T-helper 1 cell treated with Interleukin-12 subunit alpha and Interleukin-12 subunit beta and Interleukin-4 antibody, amounts not matched to agents 30 μg/mL and 1 μg/mL, for 36 hours (primary cell): Measurements from ENCODE around the gene VPREB3.

Experiments
- H3K27ac Mint-ChIP-seq: one replicate; pipeline ENCODE4 v1.8.0; 2021; ENCODE audit warnings: mild to moderate bottlenecking, mixed read lengths
- H3K27me3 Mint-ChIP-seq: one replicate; pipeline ENCODE4 v1.8.0; 2021; ENCODE audit warnings: low read depth, mixed read lengths
- H3K36me3 Mint-ChIP-seq: one replicate; pipeline ENCODE4 v1.8.0; 2021; ENCODE audit warnings: low read depth, mixed read lengths
- H3K4me1 Mint-ChIP-seq: one replicate; pipeline ENCODE4 v1.8.0; 2021; ENCODE audit warnings: low read depth, mixed read lengths
- H3K4me3 Mint-ChIP-seq: one replicate; pipeline ENCODE4 v1.8.0; 2021; ENCODE audit warnings: mild to moderate bottlenecking, moderate library complexity, mixed read lengths
- H3K9me3 Mint-ChIP-seq: one replicate; pipeline ENCODE4 v1.8.0; 2021; ENCODE audit warnings: mixed read lengths

Gene VPREB3

DNA sequence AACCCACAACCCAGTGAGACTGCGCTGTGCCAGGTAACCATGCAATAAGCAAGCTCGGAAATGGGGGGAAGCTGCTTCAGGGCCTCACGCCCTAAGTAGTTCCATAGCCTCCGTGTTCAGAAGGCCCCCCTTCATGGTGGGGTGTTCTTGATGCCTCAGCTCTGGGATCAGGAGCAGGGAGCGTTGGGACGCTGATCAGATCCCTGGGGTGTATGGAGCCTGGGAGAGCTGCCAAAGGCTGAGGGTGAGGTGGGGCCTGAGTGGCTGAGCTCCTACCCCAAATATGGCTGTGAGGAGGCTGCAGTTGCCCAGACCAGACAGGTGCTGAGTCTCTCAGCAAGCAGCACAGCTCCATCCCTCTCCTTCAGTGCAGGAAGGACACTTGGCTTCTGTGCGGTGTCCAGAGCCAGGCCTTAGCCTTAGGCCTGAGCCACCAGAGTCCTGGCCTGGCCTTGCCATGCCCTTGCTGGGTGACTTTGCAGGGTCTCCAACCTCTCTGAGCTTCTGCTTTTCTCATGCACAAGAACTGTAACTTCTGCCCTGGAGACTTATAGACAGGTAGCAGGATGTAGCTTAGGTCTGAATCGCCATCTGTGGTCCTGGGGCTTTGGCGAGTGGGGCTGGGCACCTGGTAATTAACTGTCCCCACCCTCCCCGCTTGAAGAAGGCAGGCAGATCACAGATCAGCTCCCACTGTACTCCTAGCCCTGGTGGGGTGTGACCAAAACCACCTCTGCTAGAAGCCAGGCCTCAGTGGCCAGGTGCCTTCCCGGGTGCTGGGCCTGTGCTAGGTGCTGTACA is 23.8 kb upstream of the VPREB3 start:
- H3K27ac Mint-ChIP-seq, result no peak overlapping the region

DNA sequence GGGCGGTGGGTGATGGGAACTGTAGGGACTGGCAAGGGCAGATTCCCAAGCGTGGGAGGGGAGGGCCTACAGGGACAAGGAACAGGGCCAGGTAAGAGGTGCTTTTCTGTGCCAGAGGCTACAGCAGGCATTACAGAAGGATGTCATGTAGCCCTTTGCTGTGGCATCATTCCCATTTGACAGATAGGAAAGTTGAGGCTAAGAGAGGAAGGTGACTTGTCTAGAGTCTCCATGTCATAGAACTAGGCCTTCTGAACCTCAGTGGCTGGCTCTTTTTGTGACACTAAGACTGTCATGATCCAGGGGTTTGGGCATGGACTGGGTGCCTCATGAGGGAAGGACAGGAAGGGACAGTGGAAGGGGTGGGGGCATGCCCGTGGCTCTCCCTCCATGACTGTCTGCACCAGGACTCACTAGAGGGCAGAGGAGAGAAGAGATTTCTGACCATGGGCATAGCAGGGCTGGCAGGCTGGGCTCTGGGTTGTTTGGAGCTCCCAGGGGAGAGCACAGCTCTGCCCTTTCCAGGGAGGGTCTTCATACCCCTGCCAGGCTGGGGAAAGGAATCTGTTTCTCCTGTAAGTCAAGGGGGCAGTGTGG is 21.7 kb upstream of the VPREB3 start:
- Mint-ChIP-seq H3K36me3 (no peaks in the 10 kb centered on the region), H3K4me3 (no peak overlapping the region), H3K27ac (no peak overlapping the region), H3K4me1 (peaks cover 10% of the 10 kb centered on the region), H3K27me3 (peaks cover 19% of the 10 kb centered on the region), H3K9me3 (no peaks in the 10 kb centered on the region)

More for the DNA sequence above, 23.8 kb upstream of the VPREB3 start:
- Mint-ChIP-seq H3K4me3 (no peak overlapping the region), H3K36me3 (no peaks in the 10 kb centered on the region), H3K4me1 (peaks cover 5% of the 10 kb centered on the region), H3K27me3 (peaks cover 18% of the 10 kb centered on the region), H3K9me3 (no peaks in the 10 kb centered on the region)

DNA sequence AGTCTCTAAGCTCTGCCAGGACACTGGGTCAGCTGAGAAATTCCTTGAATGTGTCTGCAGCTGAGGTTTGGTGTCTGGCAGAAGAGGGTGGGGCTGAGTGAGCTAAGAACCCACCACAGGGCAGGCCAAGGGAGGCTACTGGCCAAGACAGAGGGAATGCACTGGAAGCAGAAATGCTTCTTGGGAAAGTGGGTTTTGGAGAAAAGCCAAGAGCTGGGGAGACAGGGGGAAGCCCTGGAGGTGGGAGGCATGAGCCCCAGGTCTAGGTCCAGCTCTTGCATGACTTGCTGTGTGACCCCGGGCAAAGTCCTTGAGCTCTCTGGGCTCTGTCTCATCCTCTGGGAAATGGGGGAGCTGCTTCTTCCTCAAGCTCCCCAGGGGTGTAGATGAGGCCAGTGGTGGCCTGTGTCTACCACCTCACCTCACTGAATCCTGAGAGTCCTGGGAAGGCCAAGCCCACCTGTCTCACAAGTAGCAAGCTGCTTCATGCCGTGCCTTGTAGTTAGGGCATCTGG is 20.8 kb upstream of the VPREB3 start:
- Mint-ChIP-seq H3K9me3 (no peaks in the 10 kb centered on the region), H3K36me3 (no peaks in the 10 kb centered on the region), H3K4me3 (no peak overlapping the region), H3K27me3 (peaks cover 19% of the 10 kb centered on the region), H3K4me1 (peaks cover 10% of the 10 kb centered on the region), H3K27ac (no peak overlapping the region)

DNA sequence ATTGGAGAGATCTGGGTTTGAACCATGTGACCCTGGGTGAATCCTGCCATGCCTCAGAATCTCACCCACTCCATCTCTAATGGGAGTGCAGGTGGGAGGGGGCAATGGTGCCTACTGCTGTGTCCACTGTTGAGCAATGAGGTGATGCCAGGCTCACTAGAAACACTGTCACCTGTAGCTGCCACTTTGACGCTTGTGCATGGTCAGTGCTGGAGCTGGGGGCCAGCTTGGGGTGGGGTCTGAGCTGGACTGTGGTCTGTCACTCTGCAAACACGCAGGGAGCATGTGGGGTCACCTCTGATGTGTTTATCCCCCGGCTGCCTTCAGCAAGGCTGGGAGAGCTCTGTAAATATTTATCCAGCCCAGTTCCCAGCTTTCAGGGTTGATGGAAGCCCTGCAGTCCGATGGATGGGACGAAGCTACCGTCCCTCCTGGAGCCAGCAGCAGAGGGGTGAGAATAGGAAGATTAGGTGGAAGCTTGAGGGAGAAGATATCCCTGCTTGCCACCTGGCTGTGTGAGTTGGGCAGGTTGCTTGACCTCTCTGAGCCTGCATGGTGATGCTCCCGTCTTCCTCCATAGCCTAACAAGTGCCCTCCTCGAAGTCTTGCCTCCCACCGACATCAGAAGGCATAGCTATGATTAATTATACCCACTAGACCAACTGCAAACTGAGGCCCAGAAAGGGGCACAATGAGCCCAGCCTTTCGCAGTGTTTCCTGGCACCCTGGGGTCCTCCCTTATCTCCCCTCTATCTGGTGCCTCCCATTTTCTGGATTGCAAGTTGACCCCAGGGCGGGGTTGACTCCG is 20.1 kb upstream of the VPREB3 start:
- peaks cover 19% of the 10 kb centered on the region for H3K27me3 Mint-ChIP-seq
- no peak overlapping the region for H3K27ac Mint-ChIP-seq
- H3K4me3 Mint-ChIP-seq, result no peak overlapping the region
- no peaks in the 10 kb centered on the region for H3K36me3 Mint-ChIP-seq
- H3K9me3 Mint-ChIP-seq, result no peaks in the 10 kb centered on the region
- H3K4me1 Mint-ChIP-seq, result peaks cover 10% of the 10 kb centered on the region

DNA sequence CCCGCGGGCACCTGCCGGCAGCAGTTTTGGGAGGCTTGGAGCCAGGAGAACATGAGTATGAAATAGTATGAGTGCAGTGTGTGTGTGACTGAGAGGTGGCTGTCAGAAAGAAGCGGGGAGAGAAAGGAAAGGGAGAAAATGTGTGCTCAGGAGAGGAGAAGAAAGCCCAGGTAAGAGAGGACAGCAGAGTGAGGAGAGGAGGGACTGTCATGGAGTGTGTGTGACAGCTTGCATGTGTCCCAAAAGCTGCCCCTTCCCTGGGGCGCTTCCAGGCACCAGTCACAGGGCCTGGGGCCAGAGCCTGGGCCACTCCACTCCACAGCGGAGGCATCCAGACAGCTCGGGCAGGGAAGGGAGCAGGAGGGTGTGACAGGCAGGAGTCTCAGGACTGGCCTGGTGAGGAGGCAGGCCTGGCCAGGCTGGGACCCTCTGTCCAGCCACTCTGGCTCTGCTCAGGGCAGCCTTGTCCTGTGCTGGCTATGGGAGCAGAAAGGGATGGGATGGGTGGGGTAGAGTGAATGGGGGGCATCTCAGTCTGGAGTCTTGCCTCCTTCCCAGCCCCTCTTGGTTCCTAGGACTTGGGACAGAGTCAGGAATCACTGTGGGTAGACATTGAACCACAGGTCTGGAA is 19.4 kb upstream of the VPREB3 start:
- H3K36me3 Mint-ChIP-seq, result no peaks in the 10 kb centered on the region
- H3K27me3 Mint-ChIP-seq, result peaks cover 19% of the 10 kb centered on the region
- H3K4me3 Mint-ChIP-seq, result peak overlapping the region; percentile 2
- no peaks in the 10 kb centered on the region for H3K9me3 Mint-ChIP-seq
- H3K27ac Mint-ChIP-seq, result no peak overlapping the region
- H3K4me1 Mint-ChIP-seq, result peaks cover 10% of the 10 kb centered on the region

DNA sequence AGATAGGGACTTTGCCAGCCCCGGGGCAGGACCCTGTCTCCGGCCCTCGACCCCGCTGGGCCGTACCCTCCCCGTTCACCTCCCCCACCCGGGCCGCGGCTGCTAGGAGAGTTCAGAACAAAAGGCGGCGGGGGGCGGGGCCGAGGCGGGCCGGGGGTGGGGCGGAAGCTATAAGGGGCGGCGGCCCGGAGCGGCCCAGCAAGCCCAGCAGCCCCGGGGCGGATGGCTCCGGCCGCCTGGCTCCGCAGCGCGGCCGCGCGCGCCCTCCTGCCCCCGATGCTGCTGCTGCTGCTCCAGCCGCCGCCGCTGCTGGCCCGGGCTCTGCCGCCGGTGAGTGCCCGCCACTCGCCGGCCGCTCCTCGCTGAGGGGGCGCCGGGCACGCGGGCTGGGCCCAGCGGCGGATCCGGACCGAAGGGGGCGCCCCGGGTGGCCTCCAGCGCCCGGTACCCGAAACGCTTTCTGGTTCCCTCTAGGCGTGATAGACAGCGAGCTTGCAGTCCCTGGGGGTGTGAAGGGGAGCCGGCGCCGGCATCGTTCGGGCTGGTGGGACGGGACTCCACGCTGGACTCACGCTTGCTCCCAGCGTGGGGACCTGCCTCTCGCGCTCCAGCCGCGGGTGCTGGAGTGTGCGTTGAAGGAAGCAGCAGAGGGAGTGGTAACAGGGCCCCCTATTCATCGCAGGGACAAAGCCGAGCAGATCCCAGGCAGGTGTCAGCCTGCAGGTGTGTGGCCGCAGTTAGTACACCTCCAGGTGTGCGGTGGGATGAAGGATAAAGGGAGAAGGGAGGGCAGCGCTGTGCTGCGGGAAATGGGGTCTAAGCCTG is 18.6 kb upstream of the VPREB3 start, which contains the start of gene MMP11:
MMP11 (plus strand) TSS at position 201 of the 825 bp plus-strand sequence; CDS start at position 223, 22 bp downstream.
- Mint-ChIP-seq H3K4me3 (peak within 1 kb of the TSS; percentile 48), H3K27me3 (peaks cover 19% of the 10 kb centered on the region), H3K9me3 (no peaks in the 10 kb centered on the region), H3K4me1 (peaks cover 12% of the 10 kb centered on the region), H3K36me3 (no peaks in the 10 kb centered on the region), H3K27ac (no peak within 1 kb of the TSS)

DNA sequence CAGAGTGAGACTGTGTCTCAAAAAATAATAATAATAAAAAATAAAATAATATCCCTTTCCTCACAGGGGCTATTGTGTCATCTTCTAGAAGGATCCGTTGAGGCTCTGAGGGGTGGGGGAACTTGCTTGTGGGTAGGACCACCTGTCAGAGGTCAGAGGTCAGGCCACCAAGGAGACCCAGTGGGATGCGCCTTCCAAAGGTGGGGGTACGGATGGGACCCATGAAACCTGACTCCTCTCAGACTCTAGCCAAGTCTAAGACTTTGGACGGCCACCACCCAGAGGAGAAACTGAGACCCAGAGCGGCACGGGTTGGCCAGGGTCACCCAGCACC is 18.1 kb upstream of the VPREB3 start:
- no peaks in the 10 kb centered on the region for H3K9me3 Mint-ChIP-seq
- H3K4me1 Mint-ChIP-seq, result peaks cover 12% of the 10 kb centered on the region
- no peaks in the 10 kb centered on the region for H3K36me3 Mint-ChIP-seq

DNA sequence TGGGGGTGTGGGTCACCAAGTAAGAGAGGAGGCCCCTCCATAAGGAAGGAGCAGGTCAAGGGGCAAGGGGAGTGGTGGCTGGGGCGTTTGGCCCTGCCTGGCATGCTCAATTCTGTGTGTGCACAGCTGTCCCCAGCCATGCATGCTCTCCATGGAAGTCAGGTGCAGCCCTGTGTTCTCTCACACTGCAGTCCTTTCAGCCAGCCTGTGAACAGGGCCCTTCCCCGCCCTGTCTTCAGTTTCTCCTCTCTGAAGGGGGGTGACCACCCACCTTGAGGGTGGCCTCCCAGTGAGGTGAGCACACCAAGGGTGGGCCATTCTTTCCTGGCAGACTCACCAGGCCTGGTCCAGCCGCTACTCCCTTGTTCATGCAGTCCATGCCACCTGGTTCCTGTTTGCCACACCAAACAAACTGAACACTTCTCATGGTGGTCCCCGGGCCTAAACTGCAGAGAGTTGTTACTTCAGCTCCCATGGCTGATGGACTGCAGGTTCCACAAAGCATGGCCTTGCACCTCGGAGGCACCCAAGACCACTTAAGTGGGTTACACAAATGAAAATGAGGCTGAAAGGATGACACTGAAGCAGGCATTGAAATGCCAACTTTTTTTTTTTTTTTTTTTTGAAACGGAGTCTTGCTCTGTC is 15.2 kb upstream of the VPREB3 start:
- Mint-ChIP-seq H3K9me3 (no peaks in the 10 kb centered on the region), H3K36me3 (peaks cover 3% of the 10 kb centered on the region), H3K27ac (no peak overlapping the region), H3K4me1 (peaks cover 20% of the 10 kb centered on the region), H3K4me3 (peak overlapping the region; percentile 14), H3K27me3 (peaks cover 11% of the 10 kb centered on the region)

More for the DNA sequence above, 18.1 kb upstream of the VPREB3 start:
- H3K27ac Mint-ChIP-seq, result no peak overlapping the region
- H3K4me3 Mint-ChIP-seq, result peak overlapping the region; percentile 48
- H3K27me3 Mint-ChIP-seq, result peaks cover 19% of the 10 kb centered on the region

DNA sequence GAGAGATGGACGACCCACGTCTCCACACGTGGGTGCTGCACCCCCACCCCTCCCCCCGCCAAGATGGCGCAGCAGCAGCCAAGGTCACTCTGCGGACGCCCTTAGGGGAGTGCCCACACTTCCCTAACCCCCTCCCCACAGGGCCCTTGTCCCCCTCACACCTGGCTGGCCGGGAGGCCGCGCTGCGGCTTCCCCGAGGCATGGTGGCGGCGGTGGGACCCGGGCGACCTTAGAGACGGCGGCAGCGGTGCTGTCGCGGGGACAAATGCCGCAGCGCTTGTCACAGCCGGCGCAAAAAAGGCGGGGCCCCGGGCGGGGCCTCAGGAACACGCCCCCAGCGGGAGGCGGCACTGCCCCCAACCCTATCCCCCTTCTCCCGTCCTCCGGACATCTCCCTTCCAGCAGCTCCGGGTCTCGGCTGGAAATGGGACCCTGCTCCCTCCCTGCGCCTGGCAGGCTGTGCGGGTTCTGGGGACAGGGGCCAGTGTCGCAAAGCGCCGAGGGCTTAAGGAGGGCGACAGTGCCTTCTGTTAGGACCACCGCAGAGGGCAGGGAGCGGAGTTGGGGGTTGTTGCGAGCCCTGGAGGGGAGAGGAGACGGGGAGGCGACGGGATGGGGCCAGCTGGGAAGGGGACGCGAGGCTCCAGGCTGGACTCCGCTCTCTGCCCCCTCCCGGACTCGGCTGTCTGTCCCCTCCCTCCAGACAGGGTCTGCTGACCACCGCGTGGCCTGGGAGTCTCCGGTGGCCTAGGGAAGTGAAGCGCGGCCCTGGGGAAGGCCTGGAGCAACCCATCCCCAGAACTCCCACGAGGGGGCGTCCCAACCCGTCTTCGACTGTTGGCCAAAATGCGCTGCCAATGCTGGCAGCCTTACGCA is 13.7 kb upstream of the VPREB3 start, which contains the start of gene CHCHD10:
CHCHD10 (minus strand) TSS at position 300 of the 876 bp plus-strand sequence; CDS start at position 202, 98 bp downstream.
- Mint-ChIP-seq H3K27me3 (peaks cover under 1% of the 10 kb centered on the region), H3K27ac (peak within 1 kb of the TSS; percentile 52), H3K4me1 (peaks cover 21% of the 10 kb centered on the region), H3K9me3 (no peaks in the 10 kb centered on the region), H3K4me3 (peak within 1 kb of the TSS; percentile 76), H3K36me3 (peaks cover 3% of the 10 kb centered on the region)

DNA sequence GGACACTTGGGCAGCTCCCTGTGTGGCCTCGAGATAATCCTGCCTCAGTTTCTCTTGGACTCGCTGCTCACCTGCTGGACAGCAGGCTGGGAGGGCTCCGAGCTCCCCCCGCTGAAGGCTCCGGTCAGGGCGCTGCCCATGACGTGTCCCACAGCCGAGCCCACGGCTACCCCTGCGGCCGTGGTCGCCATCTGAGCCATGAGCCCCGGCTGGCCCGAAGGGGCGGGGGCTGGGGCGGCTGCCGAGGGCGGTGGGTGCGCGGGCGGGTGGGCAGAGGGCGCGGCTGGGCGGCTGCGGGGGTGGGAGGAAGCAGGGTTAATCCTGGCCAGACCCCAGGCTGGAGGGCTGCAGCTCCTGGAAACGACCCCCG is 13.1 kb upstream of the VPREB3 start:
- H3K4me3 Mint-ChIP-seq, result peak overlapping the region; percentile 76
- peaks cover 3% of the 10 kb centered on the region for H3K36me3 Mint-ChIP-seq
- H3K9me3 Mint-ChIP-seq, result no peaks in the 10 kb centered on the region
- H3K4me1 Mint-ChIP-seq, result peaks cover 25% of the 10 kb centered on the region
- no peaks in the 10 kb centered on the region for H3K27me3 Mint-ChIP-seq
- peak overlapping the region; percentile 6 for H3K27ac Mint-ChIP-seq

DNA sequence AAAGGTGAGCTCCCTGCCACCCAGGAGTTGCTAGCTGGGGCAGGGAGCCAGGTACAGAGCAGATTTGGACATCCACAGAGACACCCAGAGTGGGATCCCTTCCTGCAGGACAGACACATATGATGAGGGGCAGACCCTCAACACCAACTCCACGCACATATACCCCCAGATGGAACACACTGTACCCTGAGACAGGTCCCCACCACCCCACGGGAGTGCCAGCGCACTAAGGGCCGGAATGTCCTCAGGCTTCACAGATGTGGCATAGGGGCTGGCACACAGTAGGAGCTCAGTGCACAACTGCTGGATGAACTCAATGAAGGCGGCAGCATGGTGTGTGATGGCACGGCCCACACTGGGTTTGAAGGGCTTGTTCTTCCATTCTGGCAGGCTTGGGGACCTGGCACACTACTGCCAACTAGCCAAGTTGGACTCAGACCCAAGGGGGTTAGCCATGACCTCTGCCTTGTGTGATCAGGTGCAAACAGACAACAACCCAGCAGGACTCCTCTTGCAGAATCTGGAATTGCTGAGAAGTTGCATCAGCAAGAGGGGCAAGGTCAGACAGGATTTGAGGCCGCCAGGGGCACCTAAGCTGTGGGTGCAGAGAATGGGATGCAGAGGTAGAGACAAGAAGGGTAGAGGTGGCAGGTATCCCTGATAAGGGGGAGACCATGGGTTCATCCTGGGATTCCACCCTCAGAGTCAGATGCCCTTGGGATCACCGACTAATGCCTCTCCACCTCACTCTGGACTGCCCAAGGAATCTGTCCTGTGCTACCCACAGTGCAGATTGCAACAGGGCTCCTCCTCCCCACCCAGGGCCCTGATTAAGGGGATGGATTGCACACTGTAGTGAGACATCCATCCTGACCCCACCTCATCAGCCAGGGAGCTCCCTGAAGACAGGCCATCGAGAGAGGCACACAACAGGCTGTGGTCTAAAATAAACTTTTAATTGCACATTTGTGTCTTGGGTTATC is 11.0 kb upstream of the VPREB3 start:
- Mint-ChIP-seq H3K27me3 (no peaks in the 10 kb centered on the region), H3K27ac (peak overlapping the region; percentile 46), H3K36me3 (peaks cover 3% of the 10 kb centered on the region), H3K9me3 (no peaks in the 10 kb centered on the region), H3K4me3 (peak overlapping the region; percentile 46), H3K4me1 (peaks cover 22% of the 10 kb centered on the region)
